Activated naive CD8-positive, alpha-beta T cell treated with anti-CD3 and anti-CD28 coated beads for 36 hours (primary cell): ENCODE data around the gene ATP1A4. TPM values are rescaled to one million over a fixed set of nuclear protein-coding genes. Genes with fewer than 3 reads are reported as not detected.
"Not testable (repeated sequence)": the region's sequence is repeated elsewhere in the genome, so short reads cannot be mapped to it uniquely, and the experiment has no call there.

Source experiments
- DNase-seq: peaks from one replicate; pipeline ENCODE4 v3.0.0; 2021
- H3K27ac Mint-ChIP-seq: one replicate; pipeline ENCODE4 v1.8.0; 2022; ENCODE audit warnings: mild to moderate bottlenecking, moderate library complexity, mixed read lengths
- H3K27me3 Mint-ChIP-seq: one replicate; pipeline ENCODE4 v1.8.0; 2022; ENCODE audit warnings: mild to moderate bottlenecking, mixed read lengths
- H3K36me3 Mint-ChIP-seq: one replicate; pipeline ENCODE4 v1.8.0; 2021; ENCODE audit warnings: mild to moderate bottlenecking, mixed read lengths
- H3K4me1 Mint-ChIP-seq: one replicate; pipeline ENCODE4 v1.8.0; 2021; ENCODE audit warnings: mixed read lengths
- H3K4me3 Mint-ChIP-seq: one replicate; pipeline ENCODE4 v1.8.0; 2022; ENCODE audit warnings: mild to moderate bottlenecking, moderate library complexity, mixed read lengths
- H3K9me3 Mint-ChIP-seq: one replicate; pipeline ENCODE4 v1.8.0; 2022; ENCODE audit warnings: mixed read lengths
- total RNA-seq, 2 experiments: library from RNA; stranded (reverse); gene quantifications; one replicate each; pipeline ENCODE4 v1.2.3, GENCODE V29; 2021

ATP1A4 gene
- total RNA-seq, result not detected

- no peak for DNase-seq
- H3K4me3 Mint-ChIP-seq, result no peak within 1 kb of the TSS
- no peaks in the 10 kb centered on the region for H3K4me1 Mint-ChIP-seq
- no peak within 1 kb of the TSS for H3K27ac Mint-ChIP-seq
- no peaks in the 10 kb centered on the region for H3K36me3 Mint-ChIP-seq
- no peaks in the 10 kb centered on the region for H3K27me3 Mint-ChIP-seq
- H3K9me3 Mint-ChIP-seq, result no peaks in the 10 kb centered on the region
These were observed at the start of gene ATP1A4 for GRCh38 chr1:160151303-160151702. TSS of gene ATP1A4 (plus strand) at chr1:160151603. CDS start at chr1:160152041, 438 bp downstream.

- no peak for DNase-seq
- H3K36me3 Mint-ChIP-seq, result peaks cover 2% of the 10 kb centered on the region
- no peaks in the 10 kb centered on the region for H3K27me3 Mint-ChIP-seq
- H3K4me3 Mint-ChIP-seq, result no peak overlapping the region
- no peaks in the 10 kb centered on the region for H3K9me3 Mint-ChIP-seq
- H3K27ac Mint-ChIP-seq, result peak overlapping the region; percentile 93
- peaks cover 46% of the 10 kb centered on the region for H3K4me1 Mint-ChIP-seq
These were observed 49.5 kb upstream of the ATP1A4 start for GRCh38 chr1:160101717-160102522.

DNA sequence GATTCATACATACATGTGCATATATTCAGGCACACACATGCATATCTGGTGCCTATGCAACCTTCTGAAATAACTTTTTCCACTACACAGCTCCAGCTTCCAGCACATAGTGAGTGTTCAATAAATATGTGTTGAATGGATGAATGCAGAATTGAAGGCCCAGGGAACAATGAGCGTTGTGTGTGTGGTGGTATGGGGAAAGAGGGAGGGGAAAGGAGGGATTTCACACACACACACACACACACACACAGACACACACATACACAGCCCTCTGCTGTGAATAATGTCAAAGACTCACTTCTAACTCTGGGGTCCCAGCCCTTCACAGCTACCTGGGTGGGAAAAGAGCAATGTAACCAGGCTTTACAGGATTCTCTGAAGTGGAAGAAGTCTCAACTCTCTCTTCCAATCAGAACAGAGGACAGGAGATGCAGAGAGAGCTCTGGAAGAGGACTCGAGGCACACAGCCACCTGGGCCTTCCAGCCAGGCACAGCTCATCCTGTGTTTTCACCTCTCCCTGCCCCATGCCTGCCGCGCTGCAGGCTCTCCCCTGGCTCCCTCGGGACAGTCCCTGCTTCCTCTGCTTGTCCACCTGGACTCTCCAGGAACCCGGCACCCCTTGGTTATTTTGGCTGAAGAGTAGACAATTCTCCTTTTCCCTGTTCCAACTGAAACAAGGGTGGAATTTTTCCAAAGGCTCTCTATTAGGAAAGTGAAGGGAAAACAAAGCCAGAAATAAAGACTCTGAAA lies 47.6 kb upstream of the ATP1A4 start:
- Mint-ChIP-seq H3K9me3 (no peaks in the 10 kb centered on the region), H3K4me3 (no peak overlapping the region), H3K4me1 (peaks cover 42% of the 10 kb centered on the region), H3K27me3 (peaks cover under 1% of the 10 kb centered on the region), H3K27ac (no peak overlapping the region), H3K36me3 (no peaks in the 10 kb centered on the region)
- DNase-seq, result no peak

- Mint-ChIP-seq H3K4me1 (peaks cover 40% of the 10 kb centered on the region), H3K27ac (no peak overlapping the region), H3K36me3 (no peaks in the 10 kb centered on the region), H3K4me3 (no peak overlapping the region), H3K27me3 (peaks cover 4% of the 10 kb centered on the region), H3K9me3 (no peaks in the 10 kb centered on the region)
- no peak for DNase-seq
These were observed 46.9 kb upstream of the ATP1A4 start for GRCh38 chr1:160104486-160104885.

- H3K9me3 Mint-ChIP-seq, result no peaks in the 10 kb centered on the region
- peaks cover 4% of the 10 kb centered on the region for H3K27me3 Mint-ChIP-seq
- H3K27ac Mint-ChIP-seq, result no peak overlapping the region
- H3K4me3 Mint-ChIP-seq, result no peak overlapping the region
- H3K36me3 Mint-ChIP-seq, result no peaks in the 10 kb centered on the region
- no peak for DNase-seq
- peaks cover 36% of the 10 kb centered on the region for H3K4me1 Mint-ChIP-seq
These were observed 46.2 kb upstream of the ATP1A4 start for GRCh38 chr1:160105155-160105554.

DNA sequence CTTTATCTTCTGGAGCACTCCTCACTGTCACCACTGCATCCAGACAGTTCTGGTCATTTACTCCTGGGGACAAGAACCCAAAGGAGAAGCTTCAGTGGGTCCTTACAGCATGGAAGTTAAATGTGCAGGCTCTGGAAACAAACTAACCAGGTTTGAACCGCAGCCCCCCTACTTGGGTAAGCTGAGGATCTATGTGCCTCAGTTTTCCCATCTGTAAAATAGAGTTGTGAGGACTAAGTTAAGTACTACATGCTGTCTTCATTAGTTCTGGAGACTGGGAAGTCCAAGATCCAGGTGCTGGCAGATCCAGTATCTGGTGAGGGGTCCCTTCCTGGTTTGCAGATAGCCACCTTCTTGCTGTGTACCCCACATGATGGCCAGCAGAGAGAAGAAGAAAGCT lies 43.9 kb upstream of the ATP1A4 start:
- H3K27me3 Mint-ChIP-seq, result peaks cover 4% of the 10 kb centered on the region
- no peaks in the 10 kb centered on the region for H3K9me3 Mint-ChIP-seq

GRCh38 chr1:160108888-160109662 lies 42.3 kb upstream of the ATP1A4 start:
- peaks cover 4% of the 10 kb centered on the region for H3K27me3 Mint-ChIP-seq
- no peaks in the 10 kb centered on the region for H3K9me3 Mint-ChIP-seq
- H3K4me3 Mint-ChIP-seq, result no peak overlapping the region
- H3K36me3 Mint-ChIP-seq, result no peaks in the 10 kb centered on the region
- H3K4me1 Mint-ChIP-seq, result peaks cover 6% of the 10 kb centered on the region
- DNase-seq, result no peak
- H3K27ac Mint-ChIP-seq, result peak overlapping the region; percentile 75

More for the DNA sequence above, 43.9 kb upstream of the ATP1A4 start:
- Mint-ChIP-seq H3K4me3 (no peak overlapping the region), H3K36me3 (no peaks in the 10 kb centered on the region), H3K27ac (no peak overlapping the region), H3K4me1 (peaks cover 14% of the 10 kb centered on the region)
- DNase-seq, result no peak

GRCh38 chr1:160109686-160110085 lies 41.7 kb upstream of the ATP1A4 start:
- peaks cover 4% of the 10 kb centered on the region for H3K27me3 Mint-ChIP-seq
- H3K9me3 Mint-ChIP-seq, result no peaks in the 10 kb centered on the region
- no peak overlapping the region for H3K27ac Mint-ChIP-seq
- H3K36me3 Mint-ChIP-seq, result no peaks in the 10 kb centered on the region
- H3K4me1 Mint-ChIP-seq, result peaks cover 6% of the 10 kb centered on the region
- H3K4me3 Mint-ChIP-seq, result no peak overlapping the region
- DNase-seq, result no peak

DNA sequence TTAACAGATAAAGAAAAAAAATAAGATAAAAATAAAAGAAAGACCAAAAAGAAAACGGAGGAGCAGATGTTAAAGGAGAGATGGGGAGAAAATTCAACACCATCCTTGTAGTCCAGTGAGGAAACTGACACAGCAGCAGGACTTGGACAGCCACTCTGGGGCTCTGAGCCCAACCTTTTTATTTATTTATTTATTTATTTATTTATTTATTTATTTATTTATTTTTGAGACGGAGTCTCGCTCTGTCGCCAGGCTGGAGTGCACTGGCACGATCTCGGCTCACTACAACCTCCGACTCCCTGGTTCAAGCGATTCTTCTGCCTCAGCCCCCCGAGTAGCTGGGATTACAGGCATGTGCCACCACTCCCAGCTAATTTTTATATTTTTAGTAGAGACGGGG lies 39.9 kb upstream of the ATP1A4 start:
- H3K27ac Mint-ChIP-seq, H3K36me3 Mint-ChIP-seq, H3K27me3 Mint-ChIP-seq, H3K4me1 Mint-ChIP-seq, H3K4me3 Mint-ChIP-seq, H3K9me3 Mint-ChIP-seq, DNase-seq: not testable (repeated sequence)

- DNase-seq, result no peak
- Mint-ChIP-seq H3K27me3 (peaks cover 4% of the 10 kb centered on the region), H3K4me1 (peaks cover 6% of the 10 kb centered on the region), H3K36me3 (no peaks in the 10 kb centered on the region), H3K4me3 (no peak overlapping the region), H3K27ac (no peak overlapping the region), H3K9me3 (no peaks in the 10 kb centered on the region)
These were observed 39.0 kb upstream of the ATP1A4 start for GRCh38 chr1:160112357-160112756.

DNA sequence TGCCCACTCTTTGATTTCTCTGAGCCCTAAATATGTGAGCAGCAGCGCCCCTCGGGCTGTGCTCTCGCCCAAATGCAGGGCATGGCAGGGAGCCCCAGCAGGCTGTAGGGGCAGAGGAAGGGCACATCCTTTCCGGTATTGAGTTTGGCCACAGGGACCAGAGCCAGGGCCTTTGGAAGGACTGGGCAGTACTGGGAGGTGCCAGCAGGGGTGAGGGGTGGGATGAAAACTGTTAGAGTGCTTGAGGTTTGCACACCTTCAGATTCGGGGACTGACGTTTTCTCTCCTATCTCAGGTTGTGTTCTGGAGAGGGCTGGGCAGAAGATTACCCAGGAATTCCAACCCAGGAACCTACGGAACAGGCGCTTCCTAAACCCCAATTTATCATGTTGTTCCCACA lies 38.0 kb upstream of the ATP1A4 start:
- Mint-ChIP-seq H3K27ac (no peak overlapping the region), H3K4me3 (no peak overlapping the region), H3K9me3 (no peaks in the 10 kb centered on the region)

GRCh38 chr1:160114085-160114484 lies 37.3 kb upstream of the ATP1A4 start:
- H3K9me3 Mint-ChIP-seq, result no peaks in the 10 kb centered on the region
- no peak overlapping the region for H3K27ac Mint-ChIP-seq
- no peaks in the 10 kb centered on the region for H3K36me3 Mint-ChIP-seq
- no peak for DNase-seq
- peaks cover under 1% of the 10 kb centered on the region for H3K27me3 Mint-ChIP-seq
- H3K4me3 Mint-ChIP-seq, result no peak overlapping the region
- H3K4me1 Mint-ChIP-seq, result peaks cover under 1% of the 10 kb centered on the region

More for the DNA sequence above, 38.0 kb upstream of the ATP1A4 start:
- Mint-ChIP-seq H3K27me3 (peaks cover 4% of the 10 kb centered on the region), H3K4me1 (peaks cover 6% of the 10 kb centered on the region), H3K36me3 (no peaks in the 10 kb centered on the region)
- no peak for DNase-seq

DNA sequence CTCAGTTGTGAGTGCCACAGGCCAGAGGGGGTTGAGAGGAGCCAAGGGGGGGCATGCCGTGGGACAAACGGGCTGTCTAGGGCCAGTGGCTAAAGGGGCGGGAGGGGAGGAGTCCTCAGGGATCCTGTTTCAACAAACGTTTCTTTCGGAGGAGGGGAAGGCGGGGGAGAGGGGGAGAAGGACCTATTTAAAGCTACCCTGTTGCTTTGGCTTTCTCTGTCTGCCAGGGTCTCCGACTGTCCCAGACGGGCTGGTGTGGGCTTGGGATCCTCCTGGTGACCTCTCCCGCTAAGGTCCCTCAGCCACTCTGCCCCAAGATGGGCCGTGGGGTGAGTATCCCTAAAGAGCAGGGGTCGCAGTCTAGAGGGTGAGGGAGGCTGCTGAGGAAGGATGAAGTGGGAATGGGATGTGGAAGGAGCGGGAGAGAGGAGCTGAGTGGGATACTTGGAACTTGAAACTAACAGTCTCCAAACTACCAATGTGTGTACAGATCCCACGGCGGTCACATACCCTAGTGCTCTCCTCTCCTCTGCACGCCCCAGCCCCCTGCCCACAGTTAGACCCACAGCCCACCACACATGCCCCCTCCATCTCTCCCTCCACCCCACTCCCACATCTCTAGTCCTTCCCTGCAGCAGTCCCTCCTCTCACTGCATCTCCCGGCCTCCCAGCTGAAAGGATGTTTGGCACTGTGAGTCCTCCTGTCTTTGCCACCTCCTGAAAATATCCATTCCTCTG lies 35.7 kb upstream of the ATP1A4 start, which contains the start of gene ATP1A2:
ATP1A2 (plus strand) TSS at position 215 of the 738 bp plus-strand sequence; CDS start at position 318, 103 bp downstream.
- Mint-ChIP-seq H3K27ac (no peak within 1 kb of the TSS), H3K9me3 (no peaks in the 10 kb centered on the region), H3K4me1 (no peaks in the 10 kb centered on the region), H3K36me3 (no peaks in the 10 kb centered on the region), H3K27me3 (no peaks in the 10 kb centered on the region), H3K4me3 (no peak within 1 kb of the TSS)
- DNase-seq, result no peak

GRCh38 chr1:160116283-160117147 lies 34.9 kb upstream of the ATP1A4 start:
- Mint-ChIP-seq H3K9me3 (no peaks in the 10 kb centered on the region), H3K27ac (no peak overlapping the region), H3K36me3 (no peaks in the 10 kb centered on the region), H3K4me3 (no peak overlapping the region), H3K4me1 (no peaks in the 10 kb centered on the region), H3K27me3 (no peaks in the 10 kb centered on the region)
- no peak for DNase-seq
